ENCODE data around the gene RC3H1.
"Not testable (repeated sequence)": the region's sequence is repeated elsewhere in the genome, so short reads cannot be mapped to it uniquely, and the experiment has no call there.

Gene RC3H1

GRCh38 chr1:173946380-173946921 lies 75.7 kb downstream of the RC3H1 start:
- no peak for FAIRE-seq
- no peak for TF ChIP-seq POLR2A (IDR thresholded peaks at IDR 0.05; ENCODE audit: low read depth, low read length)
- DNase-seq (ENCODE audit: insufficient read length, low spot score): no peak

- no peak for TF ChIP-seq POLR2A (IDR thresholded peaks at IDR 0.05; ENCODE audit: low read depth, low read length)
- no peak for DNase-seq (ENCODE audit: insufficient read length, low spot score)
- no peak for FAIRE-seq
Measured at GRCh38 chr1:173937062-173937461, 85.1 kb downstream of the RC3H1 start.

DNA sequence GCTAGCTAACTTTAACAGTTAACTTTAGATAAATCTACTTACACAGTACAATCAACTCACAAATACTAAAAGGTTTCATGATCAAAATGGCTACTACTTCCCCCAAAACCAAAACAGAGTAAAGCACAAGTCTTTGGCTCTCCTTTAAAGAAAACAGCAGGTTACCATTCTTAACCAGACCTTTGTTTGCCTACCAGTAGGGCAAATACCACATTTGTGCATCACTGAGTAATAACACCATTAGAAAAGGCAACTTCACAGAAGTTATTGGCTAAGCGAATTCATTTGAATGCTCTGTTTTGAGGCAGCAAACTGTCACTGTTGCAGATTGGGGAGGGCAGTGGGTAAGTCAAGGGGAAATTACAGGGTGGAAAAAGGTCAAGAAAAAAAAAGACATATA lies 87.7 kb downstream of the RC3H1 start:
- DNase-seq (ENCODE audit: insufficient read length, low spot score) (no peak), FAIRE-seq (no peak)
- TF ChIP-seq POLR2A (IDR thresholded peaks at IDR 0.05; ENCODE audit: low read depth, low read length): no peak

DNA sequence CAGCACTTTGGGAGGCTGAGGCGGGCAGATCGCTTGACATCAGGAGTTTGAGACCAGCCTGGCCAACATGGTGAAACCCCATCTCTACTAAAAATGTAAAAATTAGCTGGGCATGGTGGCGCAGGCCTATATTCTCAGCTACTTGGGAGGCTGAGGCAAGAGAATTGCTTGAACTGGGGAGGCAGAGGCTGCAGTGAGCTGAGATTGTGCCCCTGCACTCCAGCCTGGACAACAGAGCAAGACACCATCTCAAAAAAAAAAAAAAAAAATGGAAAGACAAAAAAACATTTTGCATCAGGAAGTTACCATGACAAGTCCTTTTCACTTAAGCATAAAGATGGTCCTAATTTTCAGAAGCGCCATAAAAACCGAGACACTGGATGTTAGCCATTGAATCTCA lies 91.6 kb downstream of the RC3H1 start:
- FAIRE-seq; DNase-seq (ENCODE audit: insufficient read length, low spot score): not testable (repeated sequence)

- FAIRE-seq: no peak
Measured at GRCh38 chr1:173925306-173926242, 96.6 kb downstream of the RC3H1 start.

DNA sequence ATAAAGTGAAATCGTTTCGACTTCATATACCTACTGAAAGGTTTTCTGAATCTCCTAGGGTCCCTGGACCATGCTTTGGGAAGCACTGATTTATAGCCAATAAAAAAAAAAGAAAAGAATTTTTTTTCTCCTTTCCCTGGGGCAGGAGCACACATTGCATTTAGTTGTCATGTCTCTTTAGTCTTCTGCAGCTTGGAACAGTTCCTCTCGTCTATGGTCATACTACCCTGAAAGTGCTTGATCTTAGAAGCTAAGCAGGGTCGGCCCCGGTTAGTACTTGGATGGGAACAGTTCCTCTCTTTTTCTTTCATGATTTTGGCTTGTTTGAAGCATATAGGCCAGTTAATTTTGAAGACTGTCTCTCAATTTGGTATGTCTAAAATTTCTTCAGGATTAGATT lies 101.3 kb downstream of the RC3H1 start:
- no peak for FAIRE-seq
- no peak for TF ChIP-seq POLR2A (IDR thresholded peaks at IDR 0.05; ENCODE audit: low read depth, low read length)
- DNase-seq (ENCODE audit: insufficient read length, low spot score): no peak

More at GRCh38 chr1:173925306-173926242, 96.6 kb downstream of the RC3H1 start:
- DNase-seq (ENCODE audit: insufficient read length, low spot score): no peak
- TF ChIP-seq POLR2A (IDR thresholded peaks at IDR 0.05; ENCODE audit: low read depth, low read length): no peak

GRCh38 chr1:173917635-173918493 lies 104.3 kb downstream of the RC3H1 start:
- no peak for FAIRE-seq
- no peak for DNase-seq (ENCODE audit: insufficient read length, low spot score)
- no peak for TF ChIP-seq POLR2A (IDR thresholded peaks at IDR 0.05; ENCODE audit: low read depth, low read length)

DNA sequence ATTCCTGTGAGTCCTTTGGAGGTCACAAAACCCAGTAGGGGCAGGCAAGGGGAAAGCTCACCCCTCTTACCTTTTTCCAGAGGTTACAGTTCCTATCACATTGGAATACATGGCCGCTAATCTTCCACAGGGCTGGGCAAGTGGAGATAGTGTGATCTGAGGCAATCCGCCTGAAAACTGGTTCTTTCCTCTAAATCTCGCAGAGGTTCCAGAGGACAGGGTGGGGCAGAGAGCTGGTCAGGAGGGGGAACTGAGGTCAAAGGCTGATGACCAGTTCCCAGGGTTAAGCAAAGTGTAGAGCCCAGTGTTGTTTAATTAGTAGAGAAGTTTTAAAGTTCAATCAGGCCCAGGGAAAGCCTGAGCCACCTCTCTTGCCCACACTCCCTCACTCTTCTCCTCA lies 105.0 kb downstream of the RC3H1 start, which contains the start of gene SERPINC1:
TSS of gene SERPINC1 (minus strand) at position 179 of the 400 bp plus-strand sequence. CDS start at position 111, 68 bp downstream.
- DNase-seq (ENCODE audit: insufficient read length, low spot score) (no peak), FAIRE-seq (no peak)
- no peak for TF ChIP-seq POLR2A (IDR thresholded peaks at IDR 0.05; ENCODE audit: low read depth, low read length)

- TF ChIP-seq POLR2A (IDR thresholded peaks at IDR 0.05; ENCODE audit: low read depth, low read length): no peak
- no peak for FAIRE-seq
- no peak for DNase-seq (ENCODE audit: insufficient read length, low spot score)
Measured at GRCh38 chr1:173916667-173917066, 105.5 kb downstream of the RC3H1 start.

- no peak for FAIRE-seq
- no peak for TF ChIP-seq POLR2A (IDR thresholded peaks at IDR 0.05; ENCODE audit: low read depth, low read length)
Measured at GRCh38 chr1:173915596-173915995, 106.6 kb downstream of the RC3H1 start.

GRCh38 chr1:173914366-173914871 lies 107.7 kb downstream of the RC3H1 start:
- FAIRE-seq (no peak), DNase-seq (ENCODE audit: insufficient read length, low spot score) (peak; percentile 42)
- TF ChIP-seq POLR2A (IDR thresholded peaks at IDR 0.05; ENCODE audit: low read depth, low read length): no peak

More at GRCh38 chr1:173915596-173915995, 106.6 kb downstream of the RC3H1 start:
- no peak for DNase-seq (ENCODE audit: insufficient read length, low spot score)

DNA sequence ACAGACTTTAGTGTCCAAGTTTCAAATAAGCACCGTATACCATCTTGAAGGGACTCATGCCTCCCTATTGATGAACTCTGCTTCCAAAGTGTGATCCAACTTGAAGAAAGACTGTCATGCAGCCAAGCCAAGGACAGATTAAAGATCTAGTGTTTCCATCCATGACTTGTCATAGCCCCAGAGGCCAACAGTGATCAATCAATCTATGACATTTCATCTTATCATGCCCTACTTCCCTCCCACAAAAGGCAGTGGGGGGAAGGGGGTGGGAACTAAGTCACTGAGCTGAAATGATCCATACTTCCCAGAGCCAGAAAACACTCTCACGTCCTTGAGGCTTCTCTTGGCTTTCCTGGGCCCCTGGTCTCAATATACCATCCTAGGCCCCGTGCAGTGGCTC lies 109.0 kb downstream of the RC3H1 start:
- TF ChIP-seq POLR2A (IDR thresholded peaks at IDR 0.05; ENCODE audit: low read depth, low read length): no peak
- no peak for DNase-seq (ENCODE audit: insufficient read length, low spot score)
- no peak for FAIRE-seq

DNA sequence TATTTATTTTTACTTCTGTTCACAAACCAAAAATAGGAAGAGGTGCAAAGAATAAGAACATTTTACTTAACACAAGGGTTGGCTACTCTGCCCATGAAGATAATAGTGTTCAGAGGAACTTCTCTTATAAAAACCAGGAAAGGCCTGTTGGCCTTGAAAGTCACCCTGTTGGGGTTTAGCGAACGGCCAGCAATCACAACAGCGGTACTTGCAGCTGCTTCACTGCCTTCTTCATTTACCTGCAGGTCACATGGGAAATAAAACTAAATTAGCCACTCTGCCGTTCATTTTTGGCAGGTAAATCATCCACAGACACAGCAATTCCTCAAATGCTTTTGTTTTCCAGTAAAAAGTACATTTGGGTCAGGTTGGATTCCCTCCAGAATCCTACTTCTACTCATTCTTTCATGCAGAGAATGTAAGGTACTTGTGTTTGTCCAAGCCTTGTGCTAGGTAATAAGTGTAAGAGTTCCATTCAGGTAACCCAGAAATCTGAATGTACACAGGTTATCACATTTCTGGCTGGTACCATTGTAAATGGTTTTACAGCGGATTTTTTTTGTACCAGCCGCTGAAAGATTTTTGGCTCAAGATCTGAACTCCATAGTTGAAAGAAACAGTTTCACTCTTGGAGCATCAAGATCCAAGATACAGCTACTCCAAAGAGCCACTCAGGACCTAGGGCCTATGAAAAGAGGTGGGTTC lies 118.2 kb downstream of the RC3H1 start:
- DNase-seq (ENCODE audit: insufficient read length, low spot score) (no peak), FAIRE-seq (no peak)
- TF ChIP-seq POLR2A (IDR thresholded peaks at IDR 0.05; ENCODE audit: low read depth, low read length): no peak
